GM06990 (cell line): ENCODE measurements around the gene FILIP1.

Source experiments
- DNase-seq: peaks from one replicate; pipeline ENCODE4 v3.0.0-alpha.2; 2011; ENCODE audit not compliant: insufficient read length; ENCODE audit errors: extremely low read depth
- H3K27me3 ChIP-seq: replicated peaks from 2 replicates; pipeline ENCODE4 v1.6.0; 2011; ENCODE audit warnings: low read length; ENCODE audit not compliant: control insufficient read depth, insufficient read depth
- H3K36me3 ChIP-seq: 2 replicates; pipeline ENCODE4 v1.5.1; 2011; ENCODE audit warnings: low read length; ENCODE audit not compliant: control insufficient read depth, insufficient read depth
- H3K4me3 ChIP-seq: replicated peaks from 2 replicates; pipeline ENCODE4 v1.5.1; 2011; ENCODE audit warnings: low read depth, mild to moderate bottlenecking, control low read depth, low read length
- TF ChIP-seq, protein P1 (sequence below): IDR thresholded peaks from 2 replicates; pipeline ENCODE4 v1.5.1; 2011; ENCODE audit warnings: low read length, control low read depth, mild to moderate bottlenecking, inconsistent platforms; ENCODE audit not compliant: insufficient read depth, poor library complexity, severe bottlenecking

Gene FILIP1

DNA sequence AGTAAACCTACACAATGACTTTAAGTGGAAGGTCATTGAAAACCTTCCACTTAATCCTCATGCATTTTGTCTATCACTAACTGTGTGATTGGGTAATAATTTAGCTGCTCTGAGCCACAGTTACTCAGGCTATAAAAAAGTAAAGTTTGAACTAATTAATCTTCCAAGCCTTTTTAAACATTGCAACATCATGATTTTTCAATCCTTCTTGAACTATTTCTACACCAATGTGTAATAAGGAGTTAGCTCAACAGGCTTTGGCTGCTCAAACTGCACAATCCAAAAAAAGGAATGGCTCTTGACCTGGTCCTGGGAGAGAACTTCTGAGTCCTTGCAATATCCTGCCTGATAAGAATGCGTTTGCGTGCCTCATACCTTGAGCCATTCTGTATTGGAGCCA, 34.8 kb upstream of the FILIP1 start:
- Histone ChIP-seq H3K4me3 (no peak overlapping the region), H3K36me3 (no peaks in the 10 kb centered on the region), H3K27me3 (no peaks in the 10 kb centered on the region)
- TF ChIP-seq, protein P1, sequence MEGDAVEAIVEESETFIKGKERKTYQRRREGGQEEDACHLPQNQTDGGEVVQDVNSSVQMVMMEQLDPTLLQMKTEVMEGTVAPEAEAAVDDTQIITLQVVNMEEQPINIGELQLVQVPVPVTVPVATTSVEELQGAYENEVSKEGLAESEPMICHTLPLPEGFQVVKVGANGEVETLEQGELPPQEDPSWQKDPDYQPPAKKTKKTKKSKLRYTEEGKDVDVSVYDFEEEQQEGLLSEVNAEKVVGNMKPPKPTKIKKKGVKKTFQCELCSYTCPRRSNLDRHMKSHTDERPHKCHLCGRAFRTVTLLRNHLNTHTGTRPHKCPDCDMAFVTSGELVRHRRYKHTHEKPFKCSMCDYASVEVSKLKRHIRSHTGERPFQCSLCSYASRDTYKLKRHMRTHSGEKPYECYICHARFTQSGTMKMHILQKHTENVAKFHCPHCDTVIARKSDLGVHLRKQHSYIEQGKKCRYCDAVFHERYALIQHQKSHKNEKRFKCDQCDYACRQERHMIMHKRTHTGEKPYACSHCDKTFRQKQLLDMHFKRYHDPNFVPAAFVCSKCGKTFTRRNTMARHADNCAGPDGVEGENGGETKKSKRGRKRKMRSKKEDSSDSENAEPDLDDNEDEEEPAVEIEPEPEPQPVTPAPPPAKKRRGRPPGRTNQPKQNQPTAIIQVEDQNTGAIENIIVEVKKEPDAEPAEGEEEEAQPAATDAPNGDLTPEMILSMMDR = no peak
- no peak for DNase-seq

DNA sequence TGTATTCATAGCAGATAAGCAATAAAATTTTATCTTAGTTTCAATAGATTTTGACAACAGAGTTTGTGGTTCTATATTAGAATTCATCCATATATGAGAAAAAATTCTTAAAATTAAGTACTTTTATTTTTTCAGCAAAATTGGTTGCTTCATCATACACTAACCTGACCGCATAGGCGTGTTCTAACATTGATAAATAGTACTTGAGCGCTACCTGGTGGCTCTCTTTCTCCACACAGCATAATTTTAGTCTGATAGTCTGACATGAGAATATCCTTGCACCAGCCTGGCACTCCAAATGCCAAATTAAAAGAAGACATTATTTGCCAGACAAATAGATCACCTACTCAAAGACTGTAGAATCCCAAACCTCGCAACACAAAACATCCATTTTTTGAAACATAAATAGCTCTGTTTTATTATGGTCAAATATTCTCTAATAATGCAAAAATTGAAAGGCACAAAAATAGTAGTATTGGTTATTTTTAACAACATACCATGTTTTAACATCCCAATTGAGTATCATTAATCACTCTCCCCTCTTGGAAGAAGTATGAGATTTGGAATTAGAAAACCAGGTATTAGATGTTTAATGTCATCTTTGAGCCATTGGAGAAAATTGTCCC, 33.0 kb upstream of the FILIP1 start:
- Histone ChIP-seq H3K36me3 (no peaks in the 10 kb centered on the region), H3K4me3 (no peak overlapping the region), H3K27me3 (no peaks in the 10 kb centered on the region)
- no peak for DNase-seq
- TF ChIP-seq, protein P1 = peak; percentile 66

DNA sequence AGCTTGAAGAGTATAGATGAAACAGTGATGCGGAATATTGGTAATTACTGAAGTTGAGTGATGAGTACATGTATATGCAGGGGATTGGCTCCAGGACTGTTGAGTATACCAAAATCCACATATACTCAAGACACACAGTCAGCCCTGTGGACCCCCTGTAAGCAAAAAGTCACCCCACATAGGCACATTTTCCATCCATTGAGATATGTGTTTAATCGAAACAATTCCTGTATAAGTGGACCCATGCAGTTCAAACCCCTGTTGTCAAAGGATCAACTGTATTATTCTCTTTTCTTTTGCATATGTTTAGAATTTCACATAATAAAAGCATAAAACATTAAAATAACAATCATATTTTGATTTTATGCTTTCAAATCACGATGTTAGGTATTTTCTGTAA, 32.1 kb upstream of the FILIP1 start:
- no peaks in the 10 kb centered on the region for H3K27me3 ChIP-seq
- no peak overlapping the region for H3K4me3 ChIP-seq
- DNase-seq = no peak
- TF ChIP-seq, protein P1 = no peak
- no peaks in the 10 kb centered on the region for H3K36me3 ChIP-seq

DNA sequence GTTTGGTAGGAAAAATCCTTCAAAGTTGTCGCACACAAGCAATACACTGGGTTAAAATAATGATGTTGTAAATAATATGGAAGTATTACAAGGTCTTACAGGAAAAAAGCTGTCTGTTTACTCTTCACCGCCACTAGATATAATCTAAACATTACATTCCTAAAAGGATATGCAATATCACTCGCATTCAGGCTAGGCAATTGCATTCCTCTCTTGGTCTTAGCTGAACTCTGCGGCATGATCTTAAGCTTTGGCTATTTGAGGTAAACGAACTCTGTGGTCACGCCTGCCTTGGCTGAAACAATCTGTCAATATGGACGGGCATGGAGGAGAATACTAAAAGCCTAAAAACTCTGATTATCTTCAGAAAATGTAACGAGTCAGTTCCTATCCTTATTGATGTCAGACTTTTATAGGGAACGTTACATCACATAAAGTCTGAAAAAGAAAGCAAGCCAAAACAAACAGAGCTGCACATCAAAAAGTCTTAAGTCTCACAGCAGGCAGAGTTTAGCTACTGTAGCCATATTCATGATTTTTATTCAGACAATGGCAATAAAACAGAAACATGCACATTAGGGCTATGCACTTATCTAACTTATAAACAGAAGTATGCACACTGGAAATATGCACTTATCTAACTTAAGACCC, 30.8 kb upstream of the FILIP1 start:
- no peak for DNase-seq
- H3K4me3 ChIP-seq = no peak overlapping the region
- H3K36me3 ChIP-seq = no peaks in the 10 kb centered on the region
- TF ChIP-seq, protein P1 = no peak
- no peaks in the 10 kb centered on the region for H3K27me3 ChIP-seq

DNA sequence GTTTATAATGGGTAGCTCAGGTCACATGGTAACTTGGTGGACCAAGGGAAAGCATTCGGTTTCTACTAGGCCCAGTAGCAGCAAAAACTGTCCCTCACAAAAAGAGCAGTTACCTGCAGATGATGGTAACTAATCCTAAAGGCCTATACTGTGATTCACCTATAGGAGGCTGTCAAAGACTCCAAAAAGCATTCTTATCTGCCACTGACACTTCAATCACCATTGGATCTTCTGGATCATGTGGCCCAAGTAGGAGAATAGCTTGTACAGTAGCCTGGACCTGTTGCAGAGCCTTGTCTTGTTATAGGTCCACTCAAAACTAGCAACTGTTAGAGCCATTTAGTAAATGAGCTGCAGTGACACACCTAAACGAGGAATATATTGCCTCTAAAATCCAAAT, 23.2 kb upstream of the FILIP1 start:
- no peak for DNase-seq
- Histone ChIP-seq H3K27me3 (no peaks in the 10 kb centered on the region), H3K36me3 (no peaks in the 10 kb centered on the region), H3K4me3 (no peak overlapping the region)
- TF ChIP-seq, protein P1 = no peak
